WERI-Rb-1 (cell line): Measurements from ENCODE around the gene STK32A.

Experiments
- DNase-seq: peaks from one replicate; pipeline ENCODE4 v3.0.0-alpha.2; 2020
- H3K27ac ChIP-seq: fragments of 250-450 bp; sonication (Bioruptor Pico); 2 replicates; pipeline ENCODE4 v1.5.1; 2020; ENCODE audit warnings: mild to moderate bottlenecking, moderate library complexity
- H3K27me3 ChIP-seq: fragments of 250-450 bp; sonication (Bioruptor Pico); 2 replicates; pipeline ENCODE4 v1.5.1; 2021; ENCODE audit warnings: mild to moderate bottlenecking, low read depth, moderate library complexity; ENCODE audit not compliant: insufficient read depth, severe bottlenecking
- H3K36me3 ChIP-seq: fragments of 250-450 bp; sonication (Bioruptor Pico); 2 replicates; pipeline ENCODE4 v1.5.1; 2020; ENCODE audit warnings: mild to moderate bottlenecking, moderate library complexity
- H3K4me3 ChIP-seq: 2 replicates; pipeline ENCODE4 v1.5.1; 2011; ENCODE audit warnings: low read depth, mild to moderate bottlenecking, control low read depth, low read length
- H3K9me3 ChIP-seq: fragments of 250-450 bp; sonication (Bioruptor Pico); 2 replicates; pipeline ENCODE4 v1.5.1; 2021; ENCODE audit warnings: mild to moderate bottlenecking, moderate library complexity; ENCODE audit not compliant: severe bottlenecking
- CTCF ChIP-seq: IDR thresholded peaks from 2 replicates; pipeline ENCODE4 v1.5.1; 2011; ENCODE audit warnings: low read depth, mild to moderate bottlenecking, control low read depth, inconsistent platforms, low read length

STK32A gene

GRCh38 chr5:147406636-147407035, 171.8 kb downstream of the STK32A start:
- H3K4me3 ChIP-seq: no peak overlapping the region

GRCh38 chr5:147407094-147407681, 172.4 kb downstream of the STK32A start:
- no peak for TF ChIP-seq CTCF
- no peaks in the 10 kb centered on the region for H3K27me3 ChIP-seq
- H3K36me3 ChIP-seq: peaks cover 98% of the 10 kb centered on the region
- H3K27ac ChIP-seq: no peak overlapping the region
- no peak for DNase-seq
- no peaks in the 10 kb centered on the region for H3K9me3 ChIP-seq
- H3K4me3 ChIP-seq: no peak overlapping the region

More at GRCh38 chr5:147406636-147407035, 171.8 kb downstream of the STK32A start:
- peaks cover 98% of the 10 kb centered on the region for H3K36me3 ChIP-seq
- H3K27ac ChIP-seq: no peak overlapping the region
- no peak for DNase-seq
- no peak for TF ChIP-seq CTCF
- no peaks in the 10 kb centered on the region for H3K9me3 ChIP-seq
- no peaks in the 10 kb centered on the region for H3K27me3 ChIP-seq

- DNase-seq: no peak
- no peak for TF ChIP-seq CTCF
- Histone ChIP-seq H3K27ac (no peak overlapping the region), H3K36me3 (peaks cover 100% of the 10 kb centered on the region), H3K4me3 (no peak overlapping the region), H3K27me3 (no peaks in the 10 kb centered on the region), H3K9me3 (no peaks in the 10 kb centered on the region)
These were observed 174.2 kb downstream of the STK32A start for GRCh38 chr5:147408980-147409379.

GRCh38 chr5:147410496-147411358, 175.9 kb downstream of the STK32A start:
- Histone ChIP-seq H3K4me3 (no peak overlapping the region), H3K36me3 (peaks cover 100% of the 10 kb centered on the region), H3K9me3 (no peaks in the 10 kb centered on the region), H3K27ac (no peak overlapping the region), H3K27me3 (no peaks in the 10 kb centered on the region)
- no peak for DNase-seq
- TF ChIP-seq CTCF: no peak

- Histone ChIP-seq H3K27me3 (no peaks in the 10 kb centered on the region), H3K27ac (no peak overlapping the region), H3K9me3 (no peaks in the 10 kb centered on the region), H3K4me3 (no peak overlapping the region), H3K36me3 (peaks cover 100% of the 10 kb centered on the region)
- TF ChIP-seq CTCF: no peak
- no peak for DNase-seq
These were observed 176.8 kb downstream of the STK32A start for GRCh38 chr5:147411359-147412319.
